ENCODE measurements around the gene C16orf95. TPM values are rescaled to one million over a fixed set of nuclear protein-coding genes. Genes with fewer than 3 reads are reported as not detected.

Gene C16orf95
- total RNA-seq, 4 donors from 2014 or later, result 0.67 to 4.2 (median 2.2) TPM

DNA sequence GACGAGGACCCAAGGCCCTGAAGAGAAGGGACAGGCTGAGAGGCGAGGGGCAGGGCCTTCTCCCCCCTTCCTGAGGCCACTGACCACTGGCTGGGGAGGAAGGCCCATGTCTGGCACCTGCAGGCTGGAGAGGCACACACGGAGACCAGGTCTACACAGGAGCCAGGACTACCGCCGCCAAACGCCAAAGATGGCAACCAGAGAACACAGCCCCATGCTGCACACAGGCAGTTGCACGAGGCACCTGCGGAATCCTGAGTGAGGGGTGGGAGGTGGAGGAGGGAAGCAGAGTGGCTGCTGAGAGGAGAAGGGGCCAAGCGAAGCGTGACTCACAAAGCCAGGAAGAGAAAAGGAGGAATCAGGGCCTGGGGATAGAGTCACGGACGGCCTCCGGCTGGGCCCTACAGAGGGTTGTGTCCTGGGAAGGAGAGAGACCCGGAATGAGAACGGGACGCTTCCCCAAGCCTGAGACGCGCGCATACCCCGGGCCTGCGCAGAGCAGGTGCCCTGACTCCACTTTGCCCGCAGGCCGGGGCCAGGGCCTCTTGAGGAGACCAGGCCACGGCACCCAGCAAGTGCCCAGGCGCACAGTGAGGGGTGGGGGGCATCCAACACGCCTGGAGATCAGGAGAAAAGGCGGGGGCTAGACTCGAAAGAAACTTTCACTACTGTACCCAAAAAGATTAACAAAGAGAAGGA is 28.7 kb upstream of the C16orf95 start:
- Histone ChIP-seq H3K4me3 (no peak overlapping the region), H3K9me3 (no peaks in the 10 kb centered on the region), H3K27ac (peak overlapping the region in 3 of 4 donors; percentile 23 to 51 (median 51)), H3K36me3 (peaks cover 0 to 82% of the 10 kb centered on the region in 2 donors), H3K27me3 (no peaks in the 10 kb centered on the region), H3K4me1 (peaks cover 0 to 27% (median 9%) of the 10 kb centered on the region in 3 donors)
- no peak for ATAC-seq
- 86% methylated on average over 14 of the region's 28 CpGs; no CpG with 5 or more reads in 1 of the 2 donors for WGBS, 2 donors (ENCODE audit: low coverage in 1 of 2)
- no peak for TF ChIP-seq CTCF (IDR thresholded peaks at IDR 0.05)

- Histone ChIP-seq H3K9me3 (no peaks in the 10 kb centered on the region), H3K4me3 (no peak overlapping the region), H3K4me1 (peaks cover 0 to 27% (median 9%) of the 10 kb centered on the region in 3 donors), H3K36me3 (peaks cover 0 to 90% of the 10 kb centered on the region in 2 donors), H3K27ac (peak overlapping the region in 3 of 4 donors; percentile 51 to 69 (median 51)), H3K27me3 (no peaks in the 10 kb centered on the region)
- peak; percentile 70 for ATAC-seq
- no peak for TF ChIP-seq EP300 (IDR thresholded peaks at IDR 0.05)
- 17 to 63% methylated on average over 1 of the region's 17 CpGs for WGBS, 2 donors (ENCODE audit: low coverage in 1 of 2)
These were observed 27.9 kb upstream of the C16orf95 start for GRCh38 chr16:87344931-87345631.

DNA sequence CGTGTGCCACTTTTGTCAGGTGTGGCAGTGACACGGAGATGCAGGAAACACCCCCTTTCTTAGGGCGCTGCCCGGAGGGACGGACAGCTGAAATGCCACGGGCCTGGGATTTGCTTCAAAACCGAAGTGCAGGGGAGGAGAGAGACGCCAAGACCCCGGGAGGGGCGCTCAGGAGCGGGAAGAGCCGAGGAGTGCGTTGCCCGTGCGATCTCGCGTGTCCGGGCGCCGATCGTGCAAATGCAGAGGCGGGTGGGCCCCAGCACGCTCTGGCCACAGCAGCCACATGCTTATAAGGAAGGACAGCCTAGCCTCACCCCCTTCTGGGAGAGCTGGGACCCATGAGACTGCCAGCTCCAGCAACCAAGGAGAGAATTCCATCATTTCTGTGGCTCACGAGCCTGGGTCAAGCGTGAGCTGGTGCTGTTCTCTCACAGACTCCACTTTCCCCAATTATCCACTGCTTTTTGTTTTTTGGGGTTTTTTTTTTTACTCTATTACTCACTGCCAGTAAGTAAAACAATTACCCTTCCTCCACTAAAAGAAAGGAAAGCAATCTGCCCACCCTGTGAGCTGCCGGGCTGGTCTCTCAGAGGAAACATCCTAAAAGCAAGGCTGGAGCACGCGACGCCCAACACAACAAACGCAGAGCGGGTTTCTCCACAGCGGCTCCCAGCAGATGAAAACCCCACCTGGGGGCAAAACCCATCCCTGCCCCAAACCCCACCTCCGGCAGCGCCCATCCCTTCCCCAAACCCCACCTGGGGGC is 27.2 kb upstream of the C16orf95 start:
- Histone ChIP-seq H3K36me3 (peaks cover 0 to 95% of the 10 kb centered on the region in 2 donors), H3K4me3 (no peak overlapping the region), H3K27me3 (no peaks in the 10 kb centered on the region), H3K4me1 (peaks cover 0 to 27% (median 9%) of the 10 kb centered on the region in 3 donors), H3K9me3 (no peaks in the 10 kb centered on the region), H3K27ac (peak overlapping the region in 3 of 4 donors; percentile 51 to 69 (median 51))
- 83 to 86% methylated on average over 12 to 17 of the region's 34 CpGs for WGBS, 2 donors (ENCODE audit: low coverage in 1 of 2)
- no peak for ATAC-seq
- TF ChIP-seq CTCF (IDR thresholded peaks at IDR 0.05) (no peak), POLR2AphosphoS5 (IDR thresholded peaks at IDR 0.05) (no peak), EP300 (IDR thresholded peaks at IDR 0.05) (no peak), POLR2A (IDR thresholded peaks at IDR 0.05) (no peak)

GRCh38 chr16:87343753-87344050 is 26.5 kb upstream of the C16orf95 start:
- peak overlapping the region in 2 of 4 donors; percentile 41 to 51 for H3K27ac ChIP-seq
- H3K4me3 ChIP-seq, result no peak overlapping the region
- no peak for ATAC-seq
- H3K27me3 ChIP-seq, result no peaks in the 10 kb centered on the region
- peaks cover 0 to 27% (median 9%) of the 10 kb centered on the region in 3 donors for H3K4me1 ChIP-seq
- WGBS, 2 donors (ENCODE audit: low coverage in 1 of 2), result no CpG with 5 or more reads among the region's 11 CpGs
- peaks cover 0 to 97% of the 10 kb centered on the region in 2 donors for H3K36me3 ChIP-seq
- no peaks in the 10 kb centered on the region for H3K9me3 ChIP-seq
- no peak for TF ChIP-seq POLR2AphosphoS5 (IDR thresholded peaks at IDR 0.05)
- no peak for TF ChIP-seq CTCF (IDR thresholded peaks at IDR 0.05)
- TF ChIP-seq POLR2A (IDR thresholded peaks at IDR 0.05), result no peak
- TF ChIP-seq EP300 (IDR thresholded peaks at IDR 0.05), result no peak

DNA sequence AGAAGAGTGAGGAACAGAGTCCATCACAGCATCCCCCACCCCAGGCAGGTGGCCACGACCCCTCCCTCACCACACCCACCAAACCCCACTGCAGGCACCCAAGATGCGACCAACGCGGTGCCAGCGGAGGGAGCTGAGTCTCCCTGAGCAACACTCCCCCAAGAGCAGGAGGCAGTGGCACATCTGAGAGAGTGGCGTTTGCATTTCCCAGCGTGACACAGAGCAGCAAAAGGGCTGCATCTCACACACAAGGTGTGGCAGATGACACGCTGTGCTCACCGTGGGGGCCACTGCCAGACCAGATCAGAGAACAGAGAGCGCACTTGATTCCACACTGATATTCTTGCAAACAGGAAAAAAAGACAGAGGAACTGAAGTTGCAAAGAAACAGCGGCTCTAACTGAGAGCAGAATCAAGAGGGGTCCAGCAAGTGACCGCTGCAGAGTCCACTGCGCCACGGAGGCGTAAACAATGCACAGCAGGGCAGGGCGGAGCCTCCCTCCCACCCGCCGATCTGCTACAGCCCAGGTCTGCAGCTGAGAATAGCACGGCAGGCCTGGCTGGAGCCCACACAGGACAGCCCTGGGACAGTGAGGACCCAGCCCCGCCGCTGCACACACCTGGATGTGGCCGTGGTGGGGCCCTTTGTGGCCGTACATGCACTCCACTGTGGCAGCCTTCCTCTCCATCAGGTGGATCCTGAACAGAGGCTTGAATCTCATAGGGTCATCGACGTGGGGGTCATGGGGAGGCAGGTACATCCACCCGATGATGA is 26.0 kb upstream of the C16orf95 start:
- no peaks in the 10 kb centered on the region for H3K9me3 ChIP-seq
- peak overlapping the region in 2 of 4 donors; percentile 41 to 51 for H3K27ac ChIP-seq
- 78 to 80% methylated on average over 3 of the region's 26 CpGs for WGBS, 2 donors (ENCODE audit: low coverage in 1 of 2)
- peaks cover 0 to 27% (median 9%) of the 10 kb centered on the region in 3 donors for H3K4me1 ChIP-seq
- peaks cover 0 to 97% of the 10 kb centered on the region in 2 donors for H3K36me3 ChIP-seq
- ATAC-seq, result no peak
- H3K4me3 ChIP-seq, result no peak overlapping the region
- TF ChIP-seq CTCF (IDR thresholded peaks at IDR 0.05) (no peak), POLR2A (IDR thresholded peaks at IDR 0.05) (no peak), POLR2AphosphoS5 (IDR thresholded peaks at IDR 0.05) (no peak), EP300 (IDR thresholded peaks at IDR 0.05) (no peak)
- H3K27me3 ChIP-seq, result no peaks in the 10 kb centered on the region
